ENCODE data around the gene FGFR3. TPM values are rescaled to one million over a fixed set of nuclear protein-coding genes. Genes with fewer than 3 reads are reported as not detected.

Gene FGFR3
- total RNA-seq, 4 donors from 2014 or later, result 0.22 to 1.3 (median 0.94) TPM; not detected in 1

DNA sequence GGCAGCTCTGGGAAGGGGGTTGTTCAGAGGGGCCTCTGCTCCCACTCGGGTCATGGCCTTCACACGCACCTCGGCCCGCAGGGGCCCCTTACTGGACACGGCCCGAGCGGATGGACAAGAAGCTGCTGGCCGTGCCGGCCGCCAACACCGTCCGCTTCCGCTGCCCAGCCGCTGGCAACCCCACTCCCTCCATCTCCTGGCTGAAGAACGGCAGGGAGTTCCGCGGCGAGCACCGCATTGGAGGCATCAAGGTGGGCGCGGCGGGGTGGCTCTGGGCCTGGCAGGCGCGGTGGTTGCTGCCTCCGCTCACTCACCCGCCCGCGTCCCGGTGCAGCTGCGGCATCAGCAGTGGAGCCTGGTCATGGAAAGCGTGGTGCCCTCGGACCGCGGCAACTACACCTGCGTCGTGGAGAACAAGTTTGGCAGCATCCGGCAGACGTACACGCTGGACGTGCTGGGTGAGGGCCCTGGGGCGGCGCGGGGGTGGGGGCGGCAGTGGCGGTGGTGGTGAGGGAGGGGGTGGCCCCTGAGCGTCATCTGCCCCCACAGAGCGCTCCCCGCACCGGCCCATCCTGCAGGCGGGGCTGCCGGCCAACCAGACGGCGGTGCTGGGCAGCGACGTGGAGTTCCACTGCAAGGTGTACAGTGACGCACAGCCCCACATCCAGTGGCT is 8.3 kb downstream of the FGFR3 start:
- TF ChIP-seq, protein P1, sequence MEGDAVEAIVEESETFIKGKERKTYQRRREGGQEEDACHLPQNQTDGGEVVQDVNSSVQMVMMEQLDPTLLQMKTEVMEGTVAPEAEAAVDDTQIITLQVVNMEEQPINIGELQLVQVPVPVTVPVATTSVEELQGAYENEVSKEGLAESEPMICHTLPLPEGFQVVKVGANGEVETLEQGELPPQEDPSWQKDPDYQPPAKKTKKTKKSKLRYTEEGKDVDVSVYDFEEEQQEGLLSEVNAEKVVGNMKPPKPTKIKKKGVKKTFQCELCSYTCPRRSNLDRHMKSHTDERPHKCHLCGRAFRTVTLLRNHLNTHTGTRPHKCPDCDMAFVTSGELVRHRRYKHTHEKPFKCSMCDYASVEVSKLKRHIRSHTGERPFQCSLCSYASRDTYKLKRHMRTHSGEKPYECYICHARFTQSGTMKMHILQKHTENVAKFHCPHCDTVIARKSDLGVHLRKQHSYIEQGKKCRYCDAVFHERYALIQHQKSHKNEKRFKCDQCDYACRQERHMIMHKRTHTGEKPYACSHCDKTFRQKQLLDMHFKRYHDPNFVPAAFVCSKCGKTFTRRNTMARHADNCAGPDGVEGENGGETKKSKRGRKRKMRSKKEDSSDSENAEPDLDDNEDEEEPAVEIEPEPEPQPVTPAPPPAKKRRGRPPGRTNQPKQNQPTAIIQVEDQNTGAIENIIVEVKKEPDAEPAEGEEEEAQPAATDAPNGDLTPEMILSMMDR (IDR thresholded peaks at IDR 0.05; ENCODE audit: low read depth), result no peak

DNA sequence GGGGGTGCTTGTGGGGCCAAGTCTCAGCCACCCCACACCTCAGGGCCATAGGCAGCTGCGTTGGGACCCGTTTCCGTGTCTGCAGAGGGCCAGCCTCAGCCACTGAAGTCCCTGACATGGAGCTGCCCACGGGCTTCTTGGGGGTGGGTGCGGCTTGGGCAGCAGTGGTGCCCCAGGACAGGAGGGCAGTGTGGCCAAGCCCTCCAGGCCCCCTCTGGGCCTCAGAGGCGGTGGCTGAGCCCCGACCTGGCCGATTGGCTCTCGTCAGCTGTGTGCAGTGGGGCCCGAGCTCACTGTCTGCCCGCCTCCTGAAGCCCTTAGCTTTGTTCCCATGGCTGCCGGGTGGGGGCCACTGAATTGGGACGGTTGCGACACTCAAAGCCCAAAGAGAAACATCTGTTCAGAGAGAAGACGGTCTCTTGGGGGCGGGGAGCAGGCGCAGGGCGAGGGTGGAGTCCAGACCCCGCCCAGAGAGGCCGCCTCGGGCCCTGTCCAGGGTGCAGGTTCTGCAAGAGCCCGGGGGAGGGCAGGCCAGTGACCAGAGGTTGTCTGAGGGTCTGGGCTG is 9.1 kb downstream of the FGFR3 start:
- TF ChIP-seq, protein P1 (IDR thresholded peaks at IDR 0.05; ENCODE audit: low read depth), result no peak

DNA sequence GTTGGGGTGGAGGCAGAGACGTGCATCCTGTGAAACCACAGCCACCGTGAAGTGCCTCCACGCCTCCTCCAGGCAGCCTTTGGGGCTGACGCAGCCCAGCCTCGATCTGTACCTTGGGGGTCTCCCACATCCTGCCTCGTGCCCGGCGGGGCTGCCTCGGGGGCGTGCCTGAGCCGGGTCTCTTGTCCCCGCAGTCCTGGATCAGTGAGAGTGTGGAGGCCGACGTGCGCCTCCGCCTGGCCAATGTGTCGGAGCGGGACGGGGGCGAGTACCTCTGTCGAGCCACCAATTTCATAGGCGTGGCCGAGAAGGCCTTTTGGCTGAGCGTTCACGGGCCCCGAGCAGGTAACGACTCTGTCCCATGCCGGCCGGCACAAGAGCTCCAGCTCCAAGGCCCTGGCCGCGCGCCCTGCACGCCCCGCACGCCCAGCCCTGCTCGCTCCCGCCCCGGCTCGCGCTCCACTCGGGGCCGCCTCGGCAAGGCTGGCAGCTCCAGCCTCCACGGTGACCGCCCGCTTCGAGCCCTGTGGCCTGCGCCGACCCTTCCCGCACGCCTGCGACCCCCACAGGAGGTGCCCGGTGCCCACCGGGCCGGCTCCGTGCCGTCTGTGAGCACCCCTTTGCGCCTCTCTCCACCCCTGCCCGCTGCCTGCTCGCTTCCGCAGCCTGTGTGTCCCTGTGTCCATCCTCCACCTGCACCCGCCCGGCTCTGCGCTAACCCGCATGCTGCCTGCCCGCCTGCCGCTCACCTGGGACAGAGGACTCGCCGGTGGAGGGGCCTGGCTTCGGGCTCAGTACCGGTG is 9.8 kb downstream of the FGFR3 start:
- TF ChIP-seq, protein P1 (IDR thresholded peaks at IDR 0.05; ENCODE audit: low read depth), result no peak

DNA sequence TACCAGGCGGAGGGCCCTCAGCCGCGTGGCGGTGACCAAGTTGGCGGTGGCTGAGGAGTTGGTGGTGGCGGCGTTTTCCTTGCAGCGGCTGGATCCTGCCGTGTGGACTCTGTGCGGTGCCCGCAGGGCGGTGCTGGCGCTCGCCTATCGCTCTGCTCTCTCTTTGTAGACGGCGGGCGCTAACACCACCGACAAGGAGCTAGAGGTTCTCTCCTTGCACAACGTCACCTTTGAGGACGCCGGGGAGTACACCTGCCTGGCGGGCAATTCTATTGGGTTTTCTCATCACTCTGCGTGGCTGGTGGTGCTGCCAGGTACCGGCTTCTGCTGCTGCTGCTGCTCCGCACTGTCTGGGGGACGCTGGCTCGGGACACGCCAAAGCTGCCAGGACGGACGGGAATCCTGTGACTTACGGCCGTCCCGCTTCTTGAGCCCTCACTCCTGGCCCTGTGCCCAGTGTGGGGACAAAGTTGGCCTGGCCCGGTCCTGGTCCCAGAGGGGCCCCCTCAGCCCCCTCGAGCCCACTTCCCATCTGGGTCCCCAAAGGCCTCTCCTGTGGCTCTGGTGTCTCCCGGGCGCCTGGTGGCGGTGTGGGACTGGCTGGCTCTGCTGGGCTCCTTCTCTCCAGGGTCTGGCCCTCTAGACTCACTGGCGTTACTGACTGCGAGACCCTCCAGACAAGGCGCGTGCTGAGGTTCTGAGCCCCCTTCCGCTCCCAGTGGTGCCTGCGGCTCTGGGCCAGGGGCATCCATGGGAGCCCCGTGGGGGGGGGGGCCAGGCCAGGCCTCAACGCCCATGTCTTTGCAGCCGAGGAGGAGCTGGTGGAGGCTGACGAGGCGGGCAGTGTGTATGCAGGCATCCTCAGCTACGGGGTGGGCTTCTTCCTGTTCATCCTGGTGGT is 10.7 kb downstream of the FGFR3 start:
- TF ChIP-seq, protein P1 (IDR thresholded peaks at IDR 0.05; ENCODE audit: low read depth), result no peak

DNA sequence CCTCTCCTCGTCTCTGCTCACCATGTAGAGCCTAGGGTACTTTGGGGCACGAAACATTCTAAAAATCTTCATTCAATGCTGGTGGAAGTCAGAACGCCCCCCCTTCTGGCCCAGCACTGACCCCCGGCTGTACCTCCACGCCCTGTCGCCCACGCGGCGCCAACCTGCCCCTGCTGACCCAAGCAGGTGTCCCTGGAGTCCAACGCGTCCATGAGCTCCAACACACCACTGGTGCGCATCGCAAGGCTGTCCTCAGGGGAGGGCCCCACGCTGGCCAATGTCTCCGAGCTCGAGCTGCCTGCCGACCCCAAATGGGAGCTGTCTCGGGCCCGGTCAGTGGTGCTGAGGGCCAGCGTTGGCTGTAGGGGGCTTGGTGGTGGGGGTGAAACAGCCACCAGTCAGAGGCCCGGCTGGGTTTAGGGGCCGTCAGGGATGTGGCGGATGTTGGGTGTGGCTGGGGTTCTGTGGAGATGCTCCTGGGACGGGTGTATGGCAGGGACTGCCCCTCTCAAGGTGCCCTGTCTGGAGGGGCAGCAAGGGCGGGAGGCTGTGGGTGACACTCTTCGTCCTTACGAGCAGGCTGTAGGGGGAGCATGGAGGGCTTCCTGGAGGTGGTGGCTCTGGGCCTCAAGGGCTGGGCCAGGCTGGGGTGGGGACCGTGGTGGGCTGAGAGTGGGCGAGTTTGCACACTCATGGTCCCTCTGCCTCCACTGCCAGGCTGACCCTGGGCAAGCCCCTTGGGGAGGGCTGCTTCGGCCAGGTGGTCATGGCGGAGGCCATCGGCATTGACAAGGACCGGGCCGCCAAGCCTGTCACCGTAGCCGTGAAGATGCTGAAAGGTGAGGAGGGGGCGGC is 11.8 kb downstream of the FGFR3 start:
- TF ChIP-seq, protein P1 (IDR thresholded peaks at IDR 0.05; ENCODE audit: low read depth), result no peak

DNA sequence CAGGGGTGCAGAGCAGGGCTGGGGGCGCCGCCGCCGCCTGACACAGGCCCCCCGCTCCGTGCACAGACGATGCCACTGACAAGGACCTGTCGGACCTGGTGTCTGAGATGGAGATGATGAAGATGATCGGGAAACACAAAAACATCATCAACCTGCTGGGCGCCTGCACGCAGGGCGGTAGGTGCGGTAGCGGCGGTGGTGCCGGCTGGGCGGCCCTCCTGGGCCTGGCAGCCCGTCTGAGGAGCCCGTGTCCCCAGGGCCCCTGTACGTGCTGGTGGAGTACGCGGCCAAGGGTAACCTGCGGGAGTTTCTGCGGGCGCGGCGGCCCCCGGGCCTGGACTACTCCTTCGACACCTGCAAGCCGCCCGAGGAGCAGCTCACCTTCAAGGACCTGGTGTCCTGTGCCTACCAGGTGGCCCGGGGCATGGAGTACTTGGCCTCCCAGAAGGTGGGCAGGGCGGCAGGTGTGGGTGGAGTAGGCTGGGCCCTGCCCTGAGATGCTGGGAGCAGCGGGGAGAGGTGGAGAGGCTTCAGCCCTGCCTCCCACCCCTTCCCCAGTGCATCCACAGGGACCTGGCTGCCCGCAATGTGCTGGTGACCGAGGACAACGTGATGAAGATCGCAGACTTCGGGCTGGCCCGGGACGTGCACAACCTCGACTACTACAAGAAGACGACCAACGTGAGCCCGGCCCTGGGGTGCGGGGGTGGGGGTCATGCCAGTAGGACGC is 12.6 kb downstream of the FGFR3 start:
- TF ChIP-seq, protein P1 (IDR thresholded peaks at IDR 0.05; ENCODE audit: low read depth), result no peak
